ENCODE results near the gene MTERF1. TPM values are rescaled to one million over a fixed set of nuclear protein-coding genes. Genes with fewer than 3 reads are reported as not detected.
A peak's percentile ranks its signal among the peaks of the same experiment; 100 is the strongest.

Gene MTERF1
- total RNA-seq, 4 donors from 2014 or later = 4.0 to 10.3 (median 6.8) TPM

DNA sequence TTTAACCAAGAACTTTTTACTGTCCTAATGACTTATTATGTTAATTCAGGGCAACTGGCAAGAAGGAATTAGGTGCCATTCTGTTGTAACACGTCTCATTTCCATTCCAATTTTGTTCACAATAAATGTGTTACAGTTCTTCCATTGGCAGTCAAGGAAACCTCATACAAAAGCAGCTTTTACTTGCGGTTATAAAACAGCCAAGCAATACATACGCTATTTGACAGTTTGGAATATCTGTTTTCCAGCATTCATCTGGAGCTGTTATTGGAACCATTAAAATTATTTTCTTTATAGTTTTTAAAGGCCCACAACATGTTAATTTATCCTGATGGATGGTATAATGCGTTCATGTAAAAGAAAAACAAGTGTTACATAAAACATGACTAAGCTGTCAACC lies 33.3 kb downstream of the MTERF1 start:
- no peaks in the 10 kb centered on the region for H3K27me3 ChIP-seq
- 48% methylated on average over 4 of the region's 4 CpGs for WGBS
- H3K27ac ChIP-seq = no peak overlapping the region
- H3K4me3 ChIP-seq = no peak overlapping the region
- no peaks in the 10 kb centered on the region for H3K36me3 ChIP-seq
- H3K4me1 ChIP-seq = peaks cover 11% of the 10 kb centered on the region
- no peak for DNase-seq (ENCODE audit: low spot score in 2 of 2)
- TF ChIP-seq POLR2AphosphoS5 (IDR thresholded peaks at IDR 0.05) = no peak
- TF ChIP-seq CTCF (IDR thresholded peaks at IDR 0.05) = no peak
- no peak for TF ChIP-seq POLR2A (IDR thresholded peaks at IDR 0.05)
- no peak for TF ChIP-seq EP300 (IDR thresholded peaks at IDR 0.05)
- H3K9me3 ChIP-seq = no peaks in the 10 kb centered on the region

GRCh38 chr7:91846436-91846835 lies 34.1 kb downstream of the MTERF1 start:
- no peak for DNase-seq (ENCODE audit: low spot score in 2 of 2)
- Histone ChIP-seq H3K27me3 (no peaks in the 10 kb centered on the region), H3K4me3 (no peak overlapping the region), H3K9me3 (no peaks in the 10 kb centered on the region), H3K27ac (peak overlapping the region; percentile 10), H3K36me3 (no peaks in the 10 kb centered on the region), H3K4me1 (peaks cover 11% of the 10 kb centered on the region)
- TF ChIP-seq EP300 (IDR thresholded peaks at IDR 0.05) = no peak

- Histone ChIP-seq H3K9me3 (no peaks in the 10 kb centered on the region), H3K36me3 (no peaks in the 10 kb centered on the region), H3K27me3 (no peaks in the 10 kb centered on the region), H3K4me1 (peaks cover 11% of the 10 kb centered on the region), H3K4me3 (no peak overlapping the region), H3K27ac (no peak overlapping the region)
- no peak for TF ChIP-seq CTCF (IDR thresholded peaks at IDR 0.05)
- no peak for TF ChIP-seq POLR2AphosphoS5 (IDR thresholded peaks at IDR 0.05)
- no peak for TF ChIP-seq POLR2A (IDR thresholded peaks at IDR 0.05)
- TF ChIP-seq EP300 (IDR thresholded peaks at IDR 0.05) = no peak
- 99% methylated on average over 2 of the region's 2 CpGs for WGBS
- DNase-seq (ENCODE audit: low spot score in 2 of 2) = no peak
Measured at GRCh38 chr7:91843831-91844230, 36.7 kb downstream of the MTERF1 start.

- Histone ChIP-seq H3K9me3 (no peaks in the 10 kb centered on the region), H3K4me1 (no peaks in the 10 kb centered on the region), H3K4me3 (no peak overlapping the region), H3K36me3 (no peaks in the 10 kb centered on the region), H3K27me3 (no peaks in the 10 kb centered on the region), H3K27ac (no peak overlapping the region)
- DNase-seq (ENCODE audit: low spot score in 2 of 2) = no peak
- TF ChIP-seq POLR2AphosphoS5 (IDR thresholded peaks at IDR 0.05) (no peak), EP300 (IDR thresholded peaks at IDR 0.05) (no peak), POLR2A (IDR thresholded peaks at IDR 0.05) (no peak), CTCF (IDR thresholded peaks at IDR 0.05) (no peak)
- 93% methylated on average over 2 of the region's 2 CpGs for WGBS
Measured at GRCh38 chr7:91838439-91838838, 42.1 kb downstream of the MTERF1 start.

DNA sequence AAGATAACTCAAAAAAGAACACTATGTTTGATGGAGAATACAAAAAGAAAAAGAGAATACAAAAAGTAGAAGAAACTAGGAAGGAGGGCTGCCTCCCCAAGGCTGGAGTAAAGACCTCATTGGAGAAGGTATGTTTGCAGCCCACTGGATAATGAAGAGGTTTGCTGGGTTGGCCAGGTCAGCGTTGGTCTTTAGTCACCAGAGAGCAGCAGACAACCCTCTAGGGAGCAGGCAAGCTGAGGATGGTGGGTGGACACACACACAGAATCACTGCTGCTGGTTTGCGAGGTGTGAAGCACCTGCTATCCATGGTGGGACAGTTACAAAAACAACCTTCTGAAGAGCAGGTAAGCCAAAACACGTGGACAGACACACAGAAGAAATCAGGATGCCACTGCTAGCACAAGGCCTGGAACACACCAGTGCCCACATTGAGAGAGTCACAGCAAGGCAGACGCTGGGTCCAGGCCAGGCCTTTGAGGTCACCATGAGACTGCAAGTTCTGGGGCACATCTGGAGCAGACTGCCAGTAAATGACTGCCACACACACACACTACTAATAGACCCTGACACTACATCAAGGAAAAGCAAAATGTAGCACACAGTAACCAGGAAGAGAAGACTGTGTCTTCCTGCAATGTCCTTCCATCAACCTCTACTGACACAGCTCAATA lies 43.0 kb downstream of the MTERF1 start:
- Histone ChIP-seq H3K9me3 (no peaks in the 10 kb centered on the region), H3K4me3 (no peak overlapping the region), H3K36me3 (no peaks in the 10 kb centered on the region), H3K27me3 (no peaks in the 10 kb centered on the region), H3K4me1 (no peaks in the 10 kb centered on the region), H3K27ac (no peak overlapping the region)
- DNase-seq (ENCODE audit: low spot score in 2 of 2) = no peak
- 61% methylated on average over 4 of the region's 4 CpGs for WGBS
- TF ChIP-seq POLR2AphosphoS5 (IDR thresholded peaks at IDR 0.05) (no peak), POLR2A (IDR thresholded peaks at IDR 0.05) (no peak), CTCF (IDR thresholded peaks at IDR 0.05) (no peak), EP300 (IDR thresholded peaks at IDR 0.05) (no peak)

Data from suprapubic skin (tissue), 4 donors.